HCT116 (cell line): ENCODE data around the gene PMEPA1. TPM values are rescaled to one million over a fixed set of nuclear protein-coding genes. Genes with fewer than 3 reads are reported as not detected.

Experiments used
- ATAC-seq: fragments of 200-7000 bp; cut with Tn5 transposase; 2 replicates; pipeline ENCODE4 v1.9.1; 2020; ENCODE audit warnings: mild to moderate bottlenecking, moderate library complexity
- BruUV-seq: library from RNA; stranded (reverse); fragments of 400-500 nt; replicated peaks from 2 replicates; lab custom pipeline; 2021; lab: Mats Ljungman, UMichigan
- CTCF ChIA-PET: fragments of 300-600 bp; sonication (Branson Sonifier 250); formaldehyde crosslinking; loops from one replicate; lab custom pipeline; 2021; ENCODE audit warnings: antibody characterized with exemption; lab: Charles Lee
- POLR2A ChIA-PET: fragments of 300-600, 350-600 bp; sonication (Branson Sonifier 250); formaldehyde crosslinking; loops from one replicate; lab custom pipeline; 2021; ENCODE audit warnings: antibody characterized with exemption; lab: Charles Lee
- RAD21 ChIA-PET, 2 experiments: fragments of 300-600 bp; sonication (Branson Sonifier 250); formaldehyde crosslinking; loops; one replicate each; lab custom pipeline; 2023; ENCODE audit warnings: low total read pairs in 2 of 2; ENCODE audit not compliant: uncharacterized antibody in 2 of 2, unreplicated experiment in 2 of 2, low non-redundant PET in 1 of 2; lab: Charles Lee
- DNase-seq: peaks from one replicate; pipeline ENCODE4 v3.0.0-alpha.2; 2010; ENCODE audit warnings: low read depth, low spot score
- H2AFZ ChIP-seq: fragments of 200-600 bp; shearing (Covaris generic), sonication (generic); 2 replicates; pipeline ENCODE4 v1.6.1; 2017; ENCODE audit warnings: low read depth, mixed run types, mixed read lengths, antibody characterized with exemption, low read length; ENCODE audit not compliant: poor library complexity, severe bottlenecking
- H3K27ac ChIP-seq: 2 replicates; pipeline ENCODE4 v1.5.1; 2012; ENCODE audit warnings: low read depth, low read length
- H3K27me3 ChIP-seq: fragments of 200-600 bp; sonication (generic); 2 replicates; pipeline ENCODE4 v1.6.1; 2016; ENCODE audit warnings: mixed run types, low read length, mixed read lengths; ENCODE audit not compliant: insufficient read depth
- H3K36me3 ChIP-seq, 2 experiments: fragments of 200-500 bp in 1 of 2; fragments of 200-600 bp in 1 of 2; sonication (Bioruptor generic) in 1 of 2; sonication (generic) in 1 of 2; 2 replicates each; pipeline versions ENCODE4 v1.5.1 to v1.6.1; 2014 to 2016; ENCODE audit warnings: low read length in 2 of 2, inconsistent platforms in 1 of 2, mixed read lengths in 1 of 2, mixed run types in 1 of 2; ENCODE audit not compliant: insufficient read depth in 2 of 2, control insufficient read depth in 1 of 2
- H3K4me1 ChIP-seq, 2 experiments: fragments of 200-600 bp in 1 of 2; sonication (generic) in 1 of 2; 2 replicates each; pipeline versions ENCODE4 v1.5.1 to v1.6.1; 2012 to 2017; ENCODE audit warnings: low read length in 2 of 2, inconsistent platforms in 1 of 2, mild to moderate bottlenecking in 1 of 2, mixed read lengths in 1 of 2, mixed run types in 1 of 2, moderate library complexity in 1 of 2; ENCODE audit not compliant: insufficient read depth in 2 of 2, control insufficient read depth in 1 of 2
- H3K4me2 ChIP-seq: fragments of 200-600 bp; sonication (generic); 2 replicates; pipeline ENCODE4 v1.6.1; 2017; ENCODE audit warnings: mixed run types, low read length, mixed read lengths
- H3K4me3 ChIP-seq, 2 experiments: fragments of 200-600 bp in 1 of 2; sonication (generic) in 1 of 2; replicated peaks in 1 of 2; 2 replicates each; pipeline ENCODE4 v1.5.1; 2011 to 2016; ENCODE audit warnings: low read length in 2 of 2, control low read depth in 1 of 2, low read depth in 1 of 2, mild to moderate bottlenecking in 1 of 2, mixed read lengths in 1 of 2, mixed run types in 1 of 2
- H3K79me2 ChIP-seq: fragments of 200-600 bp; sonication (generic); 2 replicates; pipeline ENCODE4 v1.6.1; 2017; ENCODE audit warnings: mild to moderate bottlenecking, mixed run types, low read length, moderate library complexity, mixed read lengths; ENCODE audit not compliant: insufficient read depth
- H3K9ac ChIP-seq: fragments of 200-600 bp; sonication (generic); 2 replicates; pipeline ENCODE4 v1.6.1; 2016; ENCODE audit warnings: low read length, mixed read lengths
- H3K9me2 ChIP-seq: fragments of 200-600 bp; sonication (generic), shearing (Covaris generic); 2 replicates; pipeline ENCODE4 v1.6.1; 2017; ENCODE audit warnings: mixed run types, mild to moderate bottlenecking, moderate library complexity; ENCODE audit not compliant: insufficient read depth
- H3K9me3 ChIP-seq, 2 experiments: fragments of 200-500 bp in 1 of 2; fragments of 200-600 bp in 1 of 2; sonication (Bioruptor generic) in 1 of 2; sonication (generic) in 1 of 2; 2 replicates each; pipeline ENCODE4 v1.6.1; 2014 to 2017; ENCODE audit warnings: low read length in 2 of 2, mixed read lengths in 2 of 2, inconsistent platforms in 1 of 2, low read depth in 1 of 2, mild to moderate bottlenecking in 1 of 2, mixed run types in 1 of 2, moderate library complexity in 1 of 2; ENCODE audit not compliant: control insufficient read depth in 1 of 2, insufficient read depth in 1 of 2
- H4K20me1 ChIP-seq: fragments of 200-600 bp; sonication (generic), shearing (Covaris generic); 2 replicates; pipeline ENCODE4 v1.6.1; 2017; ENCODE audit warnings: mixed run types, mild to moderate bottlenecking, moderate library complexity; ENCODE audit not compliant: insufficient read depth
- ATF3 ChIP-seq: IDR thresholded peaks from 2 replicates; pipeline ENCODE4 v1.6.1; 2012
- CBX3 ChIP-seq: IDR thresholded peaks from 2 replicates; pipeline ENCODE4 v1.6.1; 2012; ENCODE audit warnings: low read depth
- CEBPB ChIP-seq: IDR thresholded peaks from 2 replicates; pipeline ENCODE4 v1.6.1; 2012; ENCODE audit warnings: low read depth
- CTCF ChIP-seq, 3 experiments: fragments of 200-600 bp in 1 of 3; sonication (generic) in 1 of 3; IDR thresholded peaks in 2 of 3; conservative IDR thresholded peaks in 1 of 3; 2 replicates each; pipeline ENCODE4 v1.5.1; 2012 to 2017; ENCODE audit warnings: low read depth in 2 of 3, low read length in 2 of 3, antibody characterized with exemption in 1 of 3, borderline replicate concordance in 1 of 3, control low read depth in 1 of 3, mild to moderate bottlenecking in 1 of 3, mixed read lengths in 1 of 3, mixed run types in 1 of 3, moderate library complexity in 1 of 3; ENCODE audit not compliant: insufficient read depth in 1 of 3
- EZH2 ChIP-seq: fragments of 200-600 bp; sonication (generic); IDR thresholded peaks from 2 replicates; pipeline ENCODE4 v1.6.1; 2017; ENCODE audit warnings: antibody characterized with exemption, mixed run types
- EZH2phosphoT487 ChIP-seq: fragments of 200-600 bp; IDR thresholded peaks from 2 replicates; pipeline ENCODE4 v1.6.1; 2018; ENCODE audit warnings: antibody characterized with exemption, borderline replicate concordance
- FOSL1 ChIP-seq: IDR thresholded peaks from 2 replicates; pipeline ENCODE4 v1.6.1; 2012; ENCODE audit warnings: low read depth
- JUND ChIP-seq: IDR thresholded peaks from 2 replicates; pipeline ENCODE4 v1.6.1; 2012
- POLR2A ChIP-seq: IDR thresholded peaks from 2 replicates; pipeline ENCODE4 v1.7.0; 2011; ENCODE audit warnings: borderline replicate concordance; ENCODE audit not compliant: insufficient read depth, insufficient read length; ENCODE audit errors: extremely low read depth
- RAD21 ChIP-seq: IDR thresholded peaks from 2 replicates; pipeline ENCODE4 v1.6.1; 2012; ENCODE audit warnings: low read depth, mild to moderate bottlenecking
- REST ChIP-seq: IDR thresholded peaks from 2 replicates; pipeline ENCODE4 v1.6.1; 2012; ENCODE audit warnings: low read depth
- SP1 ChIP-seq: IDR thresholded peaks from 2 replicates; pipeline ENCODE4 v1.6.1; 2012; ENCODE audit warnings: low read depth
- SRF ChIP-seq: IDR thresholded peaks from 2 replicates; pipeline ENCODE4 v1.6.1; 2012; ENCODE audit warnings: low read depth
- TCF7L2 ChIP-seq: IDR thresholded peaks from 2 replicates; pipeline ENCODE4 v1.7.0; 2011; ENCODE audit warnings: borderline replicate concordance, inconsistent platforms; ENCODE audit not compliant: insufficient read depth, insufficient read length; ENCODE audit errors: extremely low read depth
- YY1 ChIP-seq: IDR thresholded peaks from 2 replicates; pipeline ENCODE4 v1.6.1; 2011; ENCODE audit warnings: low read length, low read depth, moderate library complexity, mild to moderate bottlenecking; ENCODE audit not compliant: insufficient replicate concordance; ENCODE audit errors: extremely low read depth
- ZBTB33 ChIP-seq: IDR thresholded peaks from 2 replicates; pipeline ENCODE4 v1.6.1; 2011; ENCODE audit warnings: mild to moderate bottlenecking, low read length, moderate library complexity; ENCODE audit not compliant: insufficient replicate concordance; ENCODE audit errors: extremely low read depth
- ZFX ChIP-seq: fragments of 450-650 bp; IDR thresholded peaks from 2 replicates; pipeline ENCODE4 v1.6.1; 2017
- intact Hi-C: fragments of 100-400 bp; cut with micrococcal nuclease; formaldehyde crosslinking; loops from 2 replicates; pipeline ENCODE4 v1.10.0; 2022
- total RNA-seq: library from RNA; stranded (reverse); gene quantifications from one replicate; pipeline ENCODE4 v1.2.1, GENCODE V29; 2021; ENCODE audit not compliant: unreplicated experiment
- TF ChIP-seq, protein P1 (sequence below): IDR thresholded peaks from 2 replicates; pipeline ENCODE4 v1.6.1; 2012

PMEPA1 gene
- total RNA-seq, 1 experiment from 2014 or later, result 0.64 TPM

DNA sequence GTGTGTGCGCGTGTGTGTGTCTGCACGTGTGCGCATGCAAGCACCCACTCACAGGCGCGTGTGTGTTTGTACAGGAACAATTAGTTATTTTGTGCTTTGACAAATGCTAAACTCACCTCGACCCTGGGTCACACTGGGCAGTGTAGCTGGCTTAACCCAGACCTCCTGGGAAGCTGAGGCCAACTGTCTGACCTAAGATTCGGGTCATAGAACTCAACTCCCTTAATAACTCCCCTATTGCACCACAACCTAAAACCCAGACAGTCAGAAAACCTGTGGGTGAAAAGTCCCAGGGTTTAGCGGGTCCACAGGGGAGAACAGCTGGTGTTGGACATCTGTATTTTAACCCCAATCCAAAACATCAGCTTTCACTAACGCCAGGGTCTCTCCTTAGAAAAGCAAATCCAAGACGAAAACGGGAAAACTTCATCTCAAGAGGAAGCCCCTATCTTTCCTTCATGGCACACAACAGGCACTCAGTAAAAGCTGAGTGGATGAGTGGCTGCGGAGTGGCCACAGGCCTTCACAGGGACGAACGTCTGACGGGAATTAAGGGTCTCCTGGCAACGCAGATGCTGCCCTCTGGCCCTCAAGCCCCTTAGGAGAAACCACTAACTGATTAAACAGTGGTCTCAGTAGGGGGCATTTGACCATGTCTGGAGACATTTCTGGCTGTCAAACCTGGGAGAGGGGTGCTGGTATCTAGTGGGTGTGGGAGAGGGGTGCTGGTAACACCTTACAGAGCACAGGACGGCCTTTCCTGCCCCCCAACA is 4.5 kb downstream of the PMEPA1 start:
- Histone ChIP-seq H3K4me3 (no peak overlapping the region), H4K20me1 (no peaks in the 10 kb centered on the region), H3K4me1 (peaks cover under 1 to 6% of the 10 kb centered on the region in 2 experiments; a peak in 3 of 4 replicates), H3K36me3 (no peaks in the 10 kb centered on the region), H3K4me2 (no peak overlapping the region), H3K9me2 (no peaks in the 10 kb centered on the region), H2AFZ (no peak overlapping the region), H3K27me3 (peaks cover 90% of the 10 kb centered on the region), H3K9ac (no peak overlapping the region), H3K27ac (no peak overlapping the region), H3K9me3 (no peaks in the 10 kb centered on the region), H3K79me2 (no peaks in the 10 kb centered on the region)
- intact Hi-C loops, result no loop called here
- POLR2A ChIA-PET, result no interaction called here
- RAD21 ChIA-PET, result no interaction called here
- CTCF ChIA-PET, result no interaction called here
- no TSS peak for BruUV-seq
- no peak for DNase-seq
- TF ChIP-seq SP1 (no peak), REST (no peak), RAD21 (no peak), YY1 (no peak), CTCF (IDR thresholded peaks at IDR 0.05 in 2 of 3, conservative IDR thresholded peaks at IDR 0.05 in 1 of 3; ENCODE audit: borderline replicate concordance in 1 of 3, insufficient read depth in 1 of 3, low read depth in 2 of 3, low read length in 2 of 3) (no peak), POLR2A (no peak), EZH2 (no peak), FOSL1 (no peak), JUND (no peak), ZBTB33 (no peak), CBX3 (no peak), TCF7L2 (no peak), ATF3 (no peak), SRF (no peak), EZH2phosphoT487 (no peak), ZFX (no peak), CEBPB (no peak)
- TF ChIP-seq, protein P1, sequence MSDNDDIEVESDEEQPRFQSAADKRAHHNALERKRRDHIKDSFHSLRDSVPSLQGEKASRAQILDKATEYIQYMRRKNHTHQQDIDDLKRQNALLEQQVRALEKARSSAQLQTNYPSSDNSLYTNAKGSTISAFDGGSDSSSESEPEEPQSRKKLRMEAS, result no peak
- TF ChIP-seq, all 23 proteins: peak for 0
- ATAC-seq, result no peak
